NAMALWA (cell line): ENCODE measurements around the gene LRRC3C.

Experiments used
- DNase-seq: peaks from one replicate; pipeline ENCODE4 v3.0.0-alpha.2; 2015; ENCODE audit warnings: low spot score

Gene LRRC3C

DNA sequence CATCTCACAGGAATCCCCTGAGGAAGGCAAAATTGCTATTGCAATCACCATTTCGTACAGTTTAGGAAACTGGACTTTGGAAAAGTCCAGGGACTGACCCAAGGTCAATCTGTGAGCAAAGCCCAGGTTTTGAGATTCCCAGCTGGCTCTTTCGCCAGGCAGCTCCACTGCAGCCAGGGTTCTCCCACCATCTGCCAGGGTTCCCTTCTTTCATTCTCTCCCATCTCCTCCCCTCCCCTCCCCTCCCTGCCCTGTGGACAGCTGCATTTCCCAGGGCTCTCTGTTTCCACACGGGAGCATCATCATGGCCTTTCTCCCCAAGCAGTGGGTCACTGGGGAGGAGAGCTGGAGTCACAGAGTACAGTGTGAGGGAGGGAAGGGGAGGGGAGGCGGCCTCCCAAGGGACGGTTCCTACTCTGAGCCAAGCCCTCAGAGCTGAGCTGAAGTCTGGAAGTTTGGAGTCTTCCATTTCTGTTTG, 23.4 kb downstream of the LRRC3C start:
- no peak for DNase-seq

DNA sequence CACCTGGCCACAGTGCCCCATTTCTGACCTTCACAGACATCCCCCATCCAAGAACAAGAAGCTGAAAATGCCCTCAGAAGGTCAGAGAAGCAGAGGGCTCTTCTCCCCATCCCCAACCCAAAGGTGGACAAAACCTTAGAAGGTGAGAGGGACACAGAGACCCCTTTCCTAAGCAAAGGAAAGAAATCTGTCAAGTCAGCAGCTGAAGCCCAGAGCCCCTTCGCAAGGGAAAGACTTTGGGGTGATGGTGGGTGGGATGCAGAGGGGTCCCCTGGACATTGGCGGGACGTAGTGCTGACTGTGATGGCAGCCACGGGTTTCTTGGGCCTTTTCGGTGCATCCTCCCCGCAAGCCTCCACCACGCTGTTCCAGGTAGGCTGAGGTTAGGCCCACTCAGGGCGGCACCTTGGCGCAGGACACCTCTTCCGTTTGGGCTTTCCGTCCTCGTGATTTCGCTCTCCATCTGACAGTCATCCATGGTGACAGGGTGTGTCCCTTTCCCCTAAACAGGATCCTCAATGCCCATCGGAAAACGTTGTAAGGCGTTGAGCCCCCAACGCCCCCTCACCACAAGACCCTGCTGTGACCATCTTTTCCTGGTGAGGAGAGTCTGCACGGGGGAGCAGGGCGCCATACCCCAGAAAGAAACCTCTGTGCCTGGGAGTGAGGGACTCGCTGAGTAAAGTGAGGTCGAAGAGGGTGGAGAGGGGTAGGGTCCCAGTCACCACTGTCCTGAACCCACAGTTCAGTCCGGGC, 24.6 kb downstream of the LRRC3C start:
- DNase-seq: peak; percentile 22

DNA sequence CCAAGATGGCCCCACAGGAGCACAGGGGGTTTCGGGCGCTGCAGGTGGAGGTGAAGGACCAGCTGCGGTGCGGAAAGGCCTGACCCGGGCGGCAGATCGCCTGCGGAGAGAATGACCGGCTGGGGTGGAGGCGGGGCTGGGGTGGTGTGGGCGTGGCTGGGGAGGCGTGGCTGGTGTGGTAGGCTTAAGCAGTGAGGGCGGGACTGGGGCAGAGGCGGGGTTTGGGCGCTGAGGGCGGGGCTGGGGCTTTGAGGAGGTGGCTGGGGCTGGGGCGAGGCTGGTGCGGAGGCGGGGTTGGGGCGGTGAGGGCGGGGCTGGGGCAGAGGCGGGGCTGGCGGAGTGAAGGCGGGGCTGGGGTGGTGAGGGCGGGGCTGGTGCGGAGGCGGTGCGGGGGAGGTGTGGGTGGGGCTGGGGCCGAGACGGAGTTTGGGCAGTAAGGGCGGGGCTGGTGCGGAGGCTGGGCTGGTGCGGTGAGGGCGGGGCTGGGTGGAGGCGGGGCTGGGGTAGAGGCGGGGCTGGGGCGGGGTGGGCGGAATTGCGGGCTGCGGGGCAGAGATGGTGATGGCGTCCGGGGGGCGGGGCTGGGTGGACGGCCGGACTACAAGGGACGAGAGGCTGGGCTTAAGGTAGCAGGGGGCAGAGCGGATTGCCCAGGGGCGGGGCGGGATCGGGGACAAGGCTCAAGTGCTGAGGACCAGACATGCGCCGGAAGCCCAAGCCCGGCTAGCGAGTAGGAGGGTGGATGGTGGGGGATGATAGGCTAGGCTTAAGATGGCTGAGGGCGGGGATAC, 25.3 kb downstream of the LRRC3C start:
- peak; percentile 90 for DNase-seq

DNA sequence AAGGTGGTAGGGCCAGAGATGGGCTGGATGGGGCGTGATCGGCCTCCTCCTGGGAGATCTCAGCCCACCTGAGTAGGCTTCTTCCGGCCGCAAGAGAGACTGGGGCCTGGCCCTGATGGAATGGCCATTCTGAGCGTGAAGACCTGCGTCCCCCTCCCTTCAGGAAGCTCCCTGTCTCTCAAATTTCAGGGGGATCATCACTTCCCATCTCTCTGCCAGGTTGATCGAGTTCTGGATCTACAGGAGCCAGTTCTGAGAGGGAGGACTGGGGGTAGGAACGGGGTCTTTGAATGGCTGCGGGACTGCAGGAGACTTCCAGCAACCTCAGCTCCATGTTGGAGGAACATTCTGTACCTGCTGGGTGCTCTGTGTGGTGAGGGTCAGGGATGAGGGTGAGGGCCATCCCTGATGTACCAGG, 25.9 kb downstream of the LRRC3C start:
- no peak for DNase-seq

GRCh38 chr17:39954876-39955275, 27.3 kb downstream of the LRRC3C start:
- DNase-seq: no peak

GRCh38 chr17:39955726-39956225, 28.2 kb downstream of the LRRC3C start:
- DNase-seq: peak; percentile 37

DNA sequence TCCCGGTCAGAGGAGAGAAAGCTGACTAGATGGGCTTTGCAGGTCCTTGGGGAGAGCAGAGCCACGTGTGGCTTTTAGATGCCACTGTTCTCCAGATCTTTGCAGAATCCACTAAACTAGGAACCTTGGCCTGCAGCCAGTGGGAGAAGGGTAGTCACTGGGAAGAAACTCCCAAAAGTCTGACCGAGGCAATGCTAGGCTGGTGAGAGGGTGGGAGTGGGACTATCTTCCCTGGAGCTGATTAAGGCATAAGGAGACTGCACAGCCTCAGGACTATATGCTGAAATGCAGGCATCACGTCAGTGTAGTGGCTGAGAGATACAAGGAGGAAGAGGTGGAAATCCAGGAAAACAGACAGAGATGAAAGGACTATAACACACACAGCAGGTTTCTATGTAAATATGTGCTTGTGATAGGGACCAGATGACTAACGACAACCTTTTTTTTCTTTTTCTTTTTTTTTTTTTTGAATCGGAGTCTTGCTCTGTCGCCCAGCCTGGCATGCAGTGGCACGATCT, 33.1 kb downstream of the LRRC3C start:
- DNase-seq: no peak

GRCh38 chr17:39962642-39963220, 35.2 kb downstream of the LRRC3C start, which contains the start of gene GSDMA:
GSDMA (plus strand) TSS chr17:39963004; CDS start chr17:39965688, 2,684 bp downstream.
- DNase-seq: no peak

- no peak for DNase-seq
Observed at GRCh38 chr17:39963829-39964228, 36.3 kb downstream of the LRRC3C start.

GRCh38 chr17:39965017-39965699, 37.6 kb downstream of the LRRC3C start:
- no peak for DNase-seq

DNA sequence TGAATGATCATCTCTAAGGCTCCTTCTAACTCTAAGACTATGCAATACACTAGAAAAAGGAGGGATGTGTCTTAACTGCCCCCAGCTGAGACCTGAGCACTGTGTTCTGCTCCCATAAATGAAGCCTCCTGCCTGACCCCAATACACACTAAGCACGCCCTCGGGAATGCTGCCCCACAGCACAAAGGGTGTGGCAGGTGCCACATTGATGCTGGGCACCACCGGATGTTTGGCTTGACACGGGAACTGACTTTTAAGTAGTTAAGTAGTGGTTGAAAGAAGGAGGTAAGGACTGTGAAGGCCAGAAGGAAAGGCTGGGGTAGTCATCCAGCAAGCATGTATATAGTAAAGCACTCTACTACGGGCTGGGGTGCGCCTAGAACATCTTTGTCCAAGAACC, 39.2 kb downstream of the LRRC3C start:
- DNase-seq: no peak

GRCh38 chr17:39968761-39969160, 41.2 kb downstream of the LRRC3C start:
- DNase-seq: no peak

- DNase-seq: no peak
Observed at GRCh38 chr17:39969375-39969774, 41.8 kb downstream of the LRRC3C start.

DNA sequence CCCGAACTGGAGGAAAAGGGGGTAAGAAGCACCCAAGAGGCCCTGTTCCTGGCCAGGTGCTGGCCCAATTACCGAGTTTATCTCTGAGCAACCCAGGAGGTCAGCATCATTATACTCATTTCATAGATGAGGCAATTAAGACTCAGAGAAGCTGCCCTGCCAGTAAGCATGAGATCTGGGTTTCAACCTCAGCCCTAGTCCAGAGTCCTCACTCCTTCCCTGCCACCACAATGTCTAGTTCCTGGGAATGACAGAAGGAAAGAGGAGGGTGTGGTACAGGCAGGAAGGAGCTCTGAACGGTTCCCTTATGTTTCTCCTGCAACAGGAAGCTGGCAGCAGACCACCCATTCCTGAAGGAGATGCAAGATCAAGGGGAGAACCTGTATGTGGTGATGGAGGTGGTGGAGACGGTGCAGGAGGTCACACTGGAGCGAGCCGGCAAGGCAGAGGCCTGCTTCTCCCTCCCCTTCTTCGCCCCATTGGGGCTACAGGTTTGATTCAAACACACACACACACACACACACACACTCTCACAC, 42.7 kb downstream of the LRRC3C start:
- DNase-seq: no peak

GRCh38 chr17:39971076-39971603, 43.6 kb downstream of the LRRC3C start:
- no peak for DNase-seq

- no peak for DNase-seq
Observed at GRCh38 chr17:39972271-39972670, 44.7 kb downstream of the LRRC3C start.

DNA sequence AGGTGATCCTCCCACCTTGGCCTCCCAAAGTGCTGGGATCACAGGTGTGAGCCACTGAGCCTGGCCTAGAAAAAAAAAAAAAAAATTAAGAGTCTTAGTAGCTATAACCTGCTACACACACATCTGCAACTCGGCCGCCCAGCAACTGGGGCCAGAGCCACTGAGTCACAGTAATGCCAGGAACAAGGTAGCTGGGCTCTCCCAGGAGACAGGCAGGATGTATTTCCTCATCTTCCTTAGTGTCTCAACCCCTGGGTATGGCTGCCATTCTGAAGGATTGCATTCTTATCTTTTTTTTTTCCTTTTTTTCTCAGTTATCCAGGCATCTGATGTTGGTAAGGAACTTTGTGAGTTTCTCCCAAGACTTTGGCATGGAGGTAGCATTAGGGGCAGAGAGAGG, 46.0 kb downstream of the LRRC3C start:
- DNase-seq: no peak

- DNase-seq: no peak
Observed at GRCh38 chr17:39974433-39974832, 46.9 kb downstream of the LRRC3C start.

DNA sequence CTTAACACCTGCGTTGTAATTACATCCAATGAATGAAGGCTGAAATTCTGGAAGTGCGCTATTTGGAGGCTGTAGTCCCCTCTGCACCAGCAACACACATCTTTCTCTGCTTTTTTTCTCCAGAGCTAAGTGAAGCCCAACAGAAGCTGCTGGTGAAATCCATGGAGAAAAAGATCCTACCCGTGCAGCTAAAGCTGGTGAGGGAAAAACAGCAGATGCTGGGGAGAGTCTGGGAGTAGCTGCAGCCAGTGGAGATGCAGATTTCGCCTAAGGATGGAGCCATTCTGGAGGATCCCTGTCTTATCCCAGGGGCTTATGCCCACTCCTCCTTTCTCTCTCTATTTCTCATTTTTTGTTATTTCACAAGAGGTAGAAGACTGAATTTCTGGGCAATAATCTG, 48.3 kb downstream of the LRRC3C start:
- no peak for DNase-seq

DNA sequence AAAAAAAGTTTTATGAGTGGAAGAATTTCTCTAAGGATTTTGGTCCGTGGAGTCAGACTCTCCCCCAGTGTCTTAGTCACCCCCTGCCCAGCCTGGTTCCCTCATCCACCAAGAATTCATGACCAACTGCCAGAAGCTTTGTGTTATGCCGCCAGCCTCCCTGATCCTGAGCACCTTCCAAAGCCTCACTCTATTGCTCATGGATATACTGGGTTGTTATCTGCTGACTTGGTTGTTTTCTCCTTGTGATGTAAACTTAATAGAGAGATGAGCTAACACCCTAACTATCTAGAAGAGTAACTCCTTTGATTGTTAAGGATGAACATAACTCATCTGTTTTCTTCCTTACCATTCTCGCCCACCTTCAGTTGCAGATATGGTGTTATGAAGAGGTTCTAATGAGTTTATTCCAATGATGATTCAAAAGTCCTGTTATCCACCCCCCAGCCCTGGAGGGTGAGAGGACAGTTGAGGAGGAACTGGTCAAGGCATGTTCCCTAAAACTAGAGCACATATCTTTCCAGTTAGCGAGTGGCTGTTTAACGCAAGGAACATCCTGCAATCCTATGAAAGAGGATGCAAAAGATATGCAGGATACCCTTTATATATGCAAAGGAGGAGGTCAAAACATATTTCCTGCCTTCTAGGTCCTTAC, 51.6 kb downstream of the LRRC3C start:
- no peak for DNase-seq

GRCh38 chr17:39979893-39980350, 52.4 kb downstream of the LRRC3C start:
- peak; percentile 74 for DNase-seq
